HEK293 (cell line): ENCODE results near the gene GLIS1.

Experiments
- CTCF ChIA-PET: fragments of 350-600 bp; formaldehyde crosslinking; extraction: SDS; loops from one replicate; lab custom pipeline; 2021; ENCODE audit warnings: antibody characterized with exemption; lab: Yijun Ruan, JAX
- POLR2A ChIA-PET: fragments of 300-600 bp; formaldehyde crosslinking; extraction: SDS; loops from one replicate; lab custom pipeline; 2020; ENCODE audit warnings: antibody characterized with exemption, inconsistent platforms; lab: Yijun Ruan, JAX
- H3K27ac ChIP-seq: fragments of 200-500 bp; sonication (Bioruptor generic); 2 replicates; pipeline ENCODE4 v1.5.1; 2014; ENCODE audit warnings: low read depth, low read length, control low read depth, inconsistent platforms; ENCODE audit errors: extremely low read depth
- H3K36me3 ChIP-seq, 2 experiments: fragments of 200-500 bp in 1 of 2; sonication (Bioruptor generic) in 1 of 2; 1 replicate in 1 of 2; 2 replicates in 1 of 2; pipeline ENCODE4 v1.5.1; 2014 to 2017; ENCODE audit warnings: inconsistent platforms in 2 of 2, low read length in 2 of 2; ENCODE audit not compliant: control insufficient read depth in 2 of 2, insufficient read depth in 1 of 2
- H3K4me1 ChIP-seq: fragments of 200-500 bp; sonication (Bioruptor generic); 2 replicates; pipeline ENCODE4 v1.5.1; 2014; ENCODE audit warnings: mild to moderate bottlenecking, low read length, inconsistent platforms; ENCODE audit not compliant: control insufficient read depth, insufficient read depth
- H3K4me3 ChIP-seq: 2 replicates; pipeline ENCODE4 v1.5.1; 2011; ENCODE audit warnings: low read depth, mild to moderate bottlenecking, control low read depth, low read length, moderate library complexity
- H3K9me3 ChIP-seq: fragments of 200-500 bp; sonication (Bioruptor generic); 2 replicates; pipeline ENCODE4 v1.5.1; 2014; ENCODE audit warnings: low read depth, low read length, inconsistent platforms; ENCODE audit not compliant: control insufficient read depth, insufficient read depth
- ATF2 ChIP-seq: fragments of 450-650 bp; formaldehyde crosslinking; IDR thresholded peaks from 2 replicates; pipeline ENCODE4 v1.5.1; 2016; ENCODE audit warnings: missing biosample characterization, missing genetic modification characterization, low read depth
- KLF16 ChIP-seq: fragments of 450-650 bp; formaldehyde crosslinking; IDR thresholded peaks from 2 replicates; pipeline ENCODE4 v1.5.1; 2017; ENCODE audit warnings: missing biosample characterization, missing genetic modification characterization
- MZF1 ChIP-seq: fragments of 450-650 bp; formaldehyde crosslinking; IDR thresholded peaks from 2 replicates; pipeline ENCODE4 v1.5.1; 2017; ENCODE audit warnings: missing biosample characterization, missing genetic modification characterization, borderline replicate concordance
- PRDM4 ChIP-seq: fragments of 450-650 bp; formaldehyde crosslinking; IDR thresholded peaks from 2 replicates; pipeline ENCODE4 v1.5.1; 2017; ENCODE audit warnings: missing biosample characterization, missing genetic modification characterization
- WT1 ChIP-seq: fragments of 450-650 bp; formaldehyde crosslinking; IDR thresholded peaks from 2 replicates; pipeline ENCODE4 v1.5.1; 2016; ENCODE audit warnings: missing biosample characterization, missing genetic modification characterization
- ZBTB11 ChIP-seq: fragments of 450-650 bp; formaldehyde crosslinking; conservative IDR thresholded peaks from 2 replicates; pipeline ENCODE4 v1.5.1; 2016; ENCODE audit warnings: low read depth, missing biosample characterization, missing genetic modification characterization
- ZBTB26 ChIP-seq: fragments of 450-650 bp; formaldehyde crosslinking; optimal IDR thresholded peaks from 2 replicates; pipeline ENCODE3; 2016; ENCODE audit warnings: missing biosample characterization, mild to moderate bottlenecking, missing genetic modification characterization
- ZBTB44 ChIP-seq: fragments of 450-650 bp; IDR thresholded peaks from 2 replicates; pipeline ENCODE4 v1.5.1; 2018; ENCODE audit warnings: missing biosample characterization, mild to moderate bottlenecking, missing genetic modification characterization
- ZBTB7A ChIP-seq: fragments of 450-650 bp; formaldehyde crosslinking; IDR thresholded peaks from 2 replicates; pipeline ENCODE4 v1.5.1; 2016; ENCODE audit warnings: low read depth, missing biosample characterization, missing genetic modification characterization
- ZNF2 ChIP-seq: fragments of 450-650 bp; formaldehyde crosslinking; IDR thresholded peaks from 2 replicates; pipeline ENCODE4 v1.5.1; 2016; ENCODE audit warnings: missing biosample characterization, missing genetic modification characterization
- ZNF211 ChIP-seq: fragments of 450-650 bp; formaldehyde crosslinking; IDR thresholded peaks from 2 replicates; pipeline ENCODE4 v1.5.1; 2016; ENCODE audit warnings: low read depth, missing biosample characterization, missing genetic modification characterization
- ZNF223 ChIP-seq: fragments of 450-650 bp; formaldehyde crosslinking; IDR thresholded peaks from 2 replicates; pipeline ENCODE4 v1.5.1; 2016; ENCODE audit warnings: missing biosample characterization, missing genetic modification characterization
- ZNF311 ChIP-seq: fragments of 450-650 bp; formaldehyde crosslinking; IDR thresholded peaks from 2 replicates; pipeline ENCODE4 v1.5.1; 2017; ENCODE audit warnings: missing biosample characterization, missing genetic modification characterization, borderline replicate concordance
- ZNF335 ChIP-seq: fragments of 450-650 bp; formaldehyde crosslinking; conservative IDR thresholded peaks from 2 replicates; pipeline ENCODE4 v1.5.1; 2016; ENCODE audit warnings: missing biosample characterization, missing genetic modification characterization
- ZNF514 ChIP-seq: fragments of 450-650 bp; formaldehyde crosslinking; IDR thresholded peaks from 2 replicates; pipeline ENCODE4 v1.5.1; 2016; ENCODE audit warnings: missing biosample characterization, missing genetic modification characterization
- ZNF548 ChIP-seq: fragments of 450-650 bp; formaldehyde crosslinking; IDR thresholded peaks from 2 replicates; pipeline ENCODE4 v1.5.1; 2016; ENCODE audit warnings: missing biosample characterization, missing genetic modification characterization
- ZNF571 ChIP-seq: fragments of 450-650 bp; formaldehyde crosslinking; IDR thresholded peaks from 2 replicates; pipeline ENCODE4 v1.5.0; 2017; ENCODE audit warnings: missing biosample characterization, missing genetic modification characterization
- ZNF596 ChIP-seq: fragments of 450-650 bp; IDR thresholded peaks from 2 replicates; pipeline ENCODE4 v1.5.0; 2018; ENCODE audit warnings: missing biosample characterization, mild to moderate bottlenecking, missing genetic modification characterization, moderate library complexity
- ZNF654 ChIP-seq: fragments of 450-650 bp; formaldehyde crosslinking; IDR thresholded peaks from 2 replicates; pipeline ENCODE4 v1.5.1; 2016; ENCODE audit warnings: low read depth, missing biosample characterization, missing genetic modification characterization
- ZNF701 ChIP-seq: fragments of 450-650 bp; formaldehyde crosslinking; IDR thresholded peaks from 2 replicates; pipeline ENCODE4 v1.5.1; 2016; ENCODE audit warnings: missing biosample characterization, missing genetic modification characterization
- ZSCAN16 ChIP-seq: fragments of 450-650 bp; formaldehyde crosslinking; IDR thresholded peaks from 2 replicates; pipeline ENCODE4 v1.5.1; 2016; ENCODE audit warnings: missing biosample characterization, missing genetic modification characterization
- ZSCAN5A ChIP-seq: fragments of 450-650 bp; formaldehyde crosslinking; IDR thresholded peaks from 2 replicates; pipeline ENCODE4 v1.5.1; 2016; ENCODE audit warnings: missing biosample characterization, missing genetic modification characterization
- TF ChIP-seq, protein P1 (sequence below): fragments of 450-650 bp; formaldehyde crosslinking; IDR thresholded peaks from 2 replicates; pipeline ENCODE4 v1.5.1; 2016; ENCODE audit warnings: missing biosample characterization, missing genetic modification characterization

GLIS1 gene

GRCh38 chr1:53715478-53715877 lies 23.5 kb downstream of the GLIS1 start (continued):
- TF ChIP-seq MZF1 (tag by site-specific recombination) (no peak), ZSCAN5A (tag by site-specific recombination) (no peak), ZNF2 (tag by site-specific recombination) (peak; percentile 67; the same call in 1 of the 2 replicates), WT1 (tag by site-specific recombination) (no peak), ZNF654 (tag by site-specific recombination) (peak; percentile 25; the same call in 1 of the 2 replicates), ZNF311 (tag by site-specific recombination) (no peak)
- TF ChIP-seq, protein P1, sequence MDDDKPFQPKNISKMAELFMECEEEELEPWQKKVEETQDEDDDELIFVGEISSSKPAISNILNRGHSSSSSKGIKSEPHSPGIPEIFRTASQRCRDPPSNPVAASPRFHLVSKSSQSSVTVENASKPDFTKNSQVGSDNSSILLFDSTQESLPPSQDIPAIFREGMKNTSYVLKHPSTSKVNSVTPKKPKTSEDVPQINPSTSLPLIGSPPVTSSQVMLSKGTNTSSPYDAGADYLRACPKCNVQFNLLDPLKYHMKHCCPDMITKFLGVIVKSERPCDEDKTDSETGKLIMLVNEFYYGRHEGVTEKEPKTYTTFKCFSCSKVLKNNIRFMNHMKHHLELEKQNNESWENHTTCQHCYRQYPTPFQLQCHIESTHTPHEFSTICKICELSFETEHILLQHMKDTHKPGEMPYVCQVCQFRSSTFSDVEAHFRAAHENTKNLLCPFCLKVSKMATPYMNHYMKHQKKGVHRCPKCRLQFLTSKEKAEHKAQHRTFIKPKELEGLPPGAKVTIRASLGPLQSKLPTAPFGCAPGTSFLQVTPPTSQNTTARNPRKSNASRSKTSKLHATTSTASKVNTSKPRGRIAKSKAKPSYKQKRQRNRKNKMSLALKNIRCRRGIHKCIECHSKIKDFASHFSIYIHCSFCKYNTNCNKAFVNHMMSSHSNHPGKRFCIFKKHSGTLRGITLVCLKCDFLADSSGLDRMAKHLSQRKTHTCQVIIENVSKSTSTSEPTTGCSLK (tag by site-specific recombination) = no peak

DNA sequence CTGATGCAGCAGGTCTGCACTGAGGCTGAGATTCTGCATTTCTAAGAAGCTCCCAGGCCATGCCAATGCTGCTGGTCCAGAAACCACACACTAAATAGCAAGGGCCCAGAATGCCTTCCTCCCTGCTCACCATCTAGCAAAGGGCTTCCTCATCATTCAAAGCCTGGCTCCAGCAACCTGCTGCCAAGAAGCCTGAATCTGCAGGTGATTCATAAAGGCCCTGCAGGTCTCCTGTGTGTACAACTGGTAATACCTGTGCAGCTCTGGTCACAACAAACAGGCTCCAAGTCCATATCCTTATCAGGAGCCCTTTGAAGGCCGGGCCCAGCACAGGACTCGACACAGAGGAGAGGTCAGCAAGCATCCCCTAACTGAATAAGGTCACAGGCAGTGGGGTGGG lies 26.7 kb downstream of the GLIS1 start:
- TF ChIP-seq ZNF514 (no peak), ATF2 (tag by site-specific recombination) (no peak), ZNF701 (tag by site-specific recombination) (no peak), ZNF548 (tag by site-specific recombination) (no peak), ZNF211 (no peak), KLF16 (tag by site-specific recombination) (no peak), ZBTB26 (no peak), ZNF223 (tag by site-specific recombination) (no peak), PRDM4 (tag by site-specific recombination) (no peak), ZNF335 (tag by site-specific recombination) (no peak), ZNF596 (tag by site-specific recombination) (no peak), ZBTB11 (no peak), ZBTB7A (tag by site-specific recombination) (no peak), ZBTB44 (tag by site-specific recombination) (no peak), ZNF571 (no peak), ZSCAN16 (tag by site-specific recombination) (no peak)
- Histone ChIP-seq H3K9me3 (no peaks in the 10 kb centered on the region), H3K27ac (no peak overlapping the region), H3K36me3 (no peaks in the 10 kb centered on the region), H3K4me3 (no peak overlapping the region), H3K4me1 (no peaks in the 10 kb centered on the region)
- CTCF ChIA-PET = interaction anchor here (2.0 kb wide), 1 partner anchor 41 kb away, joined by 7 read pairs; no protein-coding TSS in a partner anchor
- POLR2A ChIA-PET = no interaction called here
